B cell (primary cell): Measurements from ENCODE around the gene NBEA. TPM values are rescaled to one million over a fixed set of nuclear protein-coding genes. Genes with fewer than 3 reads are reported as not detected.

Experiments used
- ATAC-seq: fragments of 200-7000 bp; cut with Tn5 transposase; one replicate; pipeline ENCODE4 v1.10.0; 2021; ENCODE audit warnings: low read depth, mild to moderate bottlenecking, moderate number of reproducible peaks, moderate library complexity
- CTCF ChIA-PET: fragments of 350-600 bp; sonication (Branson Sonifier 250); formaldehyde crosslinking; loops from one replicate; lab custom pipeline; 2021; ENCODE audit warnings: antibody characterized with exemption, inconsistent platforms; lab: Charles Lee
- POLR2A ChIA-PET: fragments of 350-600 bp; sonication (Branson Sonifier 250); formaldehyde crosslinking; loops from one replicate; lab custom pipeline; 2021; ENCODE audit warnings: antibody characterized with exemption; lab: Charles Lee
- DNase-seq: peaks from one replicate; pipeline ENCODE4 v3.0.0; 2013
- H2AFZ ChIP-seq: 2 replicates; pipeline ENCODE4 v1.6.1; 2012; ENCODE audit warnings: mild to moderate bottlenecking, low read depth, low read length; ENCODE audit not compliant: insufficient read depth, poor library complexity, severe bottlenecking
- H3K27ac ChIP-seq, 2 donors: 1 replicate in 1 of 2; 2 replicates in 1 of 2; pipeline ENCODE4 v1.5.1; 2012 to 2013; ENCODE audit warnings: low read length in 2 of 2, mild to moderate bottlenecking in 2 of 2, moderate library complexity in 1 of 2
- H3K27me3 ChIP-seq, 4 experiments: fragments of 200-600 bp in 1 of 4; sonication (generic) in 1 of 4; replicated peaks in 1 of 4; 1 replicate in 2 of 4; 2 replicates in 2 of 4; pipeline versions ENCODE4 v1.6.1 to v1.7.0; 2013 to 2016; ENCODE audit warnings: low read length in 3 of 4, mild to moderate bottlenecking in 2 of 4, mixed read lengths in 1 of 4, moderate library complexity in 1 of 4; ENCODE audit not compliant: insufficient read depth in 4 of 4, control insufficient read depth in 3 of 4; ENCODE audit errors: control extremely low read depth in 1 of 4
- H3K36me3 ChIP-seq, 2 experiments: replicated peaks in 1 of 2; 1 replicate in 1 of 2; 2 replicates in 1 of 2; pipeline versions ENCODE4 v1.6.1 to v1.7.1; 2013; ENCODE audit warnings: low read length in 1 of 2; ENCODE audit not compliant: insufficient read depth in 2 of 2, control insufficient read depth in 1 of 2; ENCODE audit errors: control extremely low read depth in 1 of 2, extremely low read depth in 1 of 2
- H3K4me1 ChIP-seq, 2 donors: fragments of 200-600 bp in 1 of 2; sonication (generic) in 1 of 2; 1 replicate in 1 of 2; 2 replicates in 1 of 2; pipeline versions ENCODE4 v1.5.1 to v1.6.1; 2013 to 2017; ENCODE audit warnings: low read length in 2 of 2; ENCODE audit not compliant: control insufficient read depth in 2 of 2, insufficient read depth in 2 of 2
- H3K4me2 ChIP-seq: replicated peaks from 2 replicates; pipeline ENCODE3; 2012; ENCODE audit warnings: mild to moderate bottlenecking, low read depth, low read length; ENCODE audit not compliant: poor library complexity, severe bottlenecking
- H3K4me3 ChIP-seq, 5 experiments: fragments of 200-600 bp in 1 of 5; sonication (generic) in 1 of 5; 1 replicate in 3 of 5; 2 replicates in 2 of 5; pipeline versions ENCODE4 v1.5.1 to v1.7.0; 2011 to 2016; ENCODE audit warnings: low read length in 4 of 5, mild to moderate bottlenecking in 4 of 5, low read depth in 2 of 5, control low read depth in 1 of 5, moderate library complexity in 1 of 5; ENCODE audit not compliant: insufficient read depth in 1 of 5; ENCODE audit errors: control extremely low read depth in 1 of 5, extremely low read depth in 1 of 5
- H3K79me2 ChIP-seq: fragments of 200-600 bp; sonication (generic); one replicate; pipeline ENCODE4 v1.6.0; 2016; ENCODE audit warnings: low read length; ENCODE audit not compliant: control insufficient read depth, insufficient read depth
- H3K9ac ChIP-seq: fragments of 200-600 bp; sonication (generic); 2 replicates; pipeline ENCODE4 v1.6.1; 2017; ENCODE audit warnings: mild to moderate bottlenecking, low read length, moderate library complexity
- H3K9me3 ChIP-seq, 3 donors: one replicate each; pipeline versions ENCODE4 v1.6.1 to v1.7.1; 2013; ENCODE audit warnings: low read length in 2 of 3; ENCODE audit not compliant: control insufficient read depth in 2 of 3, insufficient read depth in 1 of 3; ENCODE audit errors: control extremely low read depth in 1 of 3
- H4K20me1 ChIP-seq: 2 replicates; pipeline ENCODE4 v1.6.0; 2012; ENCODE audit warnings: mild to moderate bottlenecking, low read length; ENCODE audit not compliant: insufficient read depth, control insufficient read depth, poor library complexity, severe bottlenecking
- H3K27ac Mint-ChIP-seq: one replicate; pipeline ENCODE4 v1.8.0; 2021; ENCODE audit warnings: mixed read lengths
- H3K27me3 Mint-ChIP-seq: one replicate; pipeline ENCODE4 v1.8.0; 2021; ENCODE audit warnings: mixed read lengths
- H3K4me1 Mint-ChIP-seq: one replicate; pipeline ENCODE4 v1.8.0; 2021; ENCODE audit warnings: mixed read lengths
- H3K4me3 Mint-ChIP-seq: one replicate; pipeline ENCODE4 v1.8.0; 2021; ENCODE audit warnings: mixed read lengths
- H3K9me3 Mint-ChIP-seq: one replicate; pipeline ENCODE4 v1.8.0; 2022; ENCODE audit warnings: mixed read lengths; ENCODE audit not compliant: insufficient read depth
- EZH2 ChIP-seq: IDR thresholded peaks from 2 replicates; pipeline ENCODE4 v1.6.1; 2012; ENCODE audit warnings: borderline replicate concordance, low read depth, mild to moderate bottlenecking, moderate library complexity, low read length; ENCODE audit not compliant: insufficient read depth, poor library complexity, severe bottlenecking
- WGBS: methylation state at CpG from one replicate; pipeline ENCODE4 v1.1.5; 2013; ENCODE audit warnings: missing lambda C conversion rate; ENCODE audit not compliant: insufficient coverage; 5-methylcytosine and 5-hydroxymethylcytosine counted together
- intact Hi-C: fragments of 100-400 bp; cut with micrococcal nuclease; formaldehyde crosslinking; loops from one replicate; pipeline ENCODE4 v1.10.0; 2022
- polyA plus RNA-seq: library from polyadenylated mRNA; depleted of rRNA; stranded (reverse); fragments of >200 nt; gene quantifications from 2 replicates; pipeline ENCODE4 v1.2.3, GENCODE V29; 2012
- total RNA-seq, 2 donors: library from RNA; stranded (reverse); fragments of 120-200 nt in 1 of 2; gene quantifications; 1 replicate in 1 of 2; 2 replicates in 1 of 2; pipeline versions ENCODE4 v1.2.3 to v1.2.4, GENCODE V29; 2013 to 2022
- TF ChIP-seq, protein P1 (sequence below): fragments of 200-600 bp; IDR thresholded peaks from one replicate; pipeline ENCODE4 v1.8.0; 2022; ENCODE audit warnings: antibody characterized with exemption, mild to moderate bottlenecking

Gene NBEA
- total and polyA plus RNA-seq, 2 donors (not counting 1 experiment from before 2014, with no cell fraction given), result 1.5 to 10.7 TPM

DNA sequence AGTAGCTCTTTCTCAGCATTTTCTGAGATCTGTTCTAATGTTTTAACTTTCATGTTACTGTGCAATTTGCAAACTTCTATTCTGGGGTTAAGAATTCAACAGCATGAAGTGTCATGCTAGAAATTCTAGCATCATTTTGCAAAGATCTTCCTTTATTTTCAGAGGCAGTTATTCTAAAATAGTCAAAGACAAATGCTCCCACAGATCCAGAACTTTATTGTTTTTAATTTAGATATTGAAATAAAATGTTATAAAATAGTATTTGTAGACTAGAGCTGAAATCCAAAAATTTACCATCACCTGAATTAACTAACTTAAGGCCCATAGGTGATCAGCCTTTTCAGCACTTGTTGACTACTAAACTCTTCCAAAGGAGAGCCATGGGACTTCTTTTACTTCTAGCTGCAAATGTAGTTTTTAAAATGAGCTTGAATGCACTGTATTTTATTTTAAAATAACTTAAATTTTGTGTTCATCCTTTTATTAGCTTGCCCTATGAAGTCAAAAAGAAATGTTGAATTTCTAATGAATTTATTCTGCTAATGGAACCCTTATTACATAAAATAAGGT lies 531.2 kb downstream of the NBEA start:
- Histone ChIP-seq H3K9ac (no peak overlapping the region), H3K4me2 (no peak overlapping the region), H3K27me3 (peaks cover 3 to 85% (median 71%) of the 10 kb centered on the region in 4 experiments), H3K4me3 (no peak overlapping the region), H3K36me3 (no peaks in the 10 kb centered on the region), H3K27ac (no peak overlapping the region), H4K20me1 (no peaks in the 10 kb centered on the region), H3K79me2 (no peaks in the 10 kb centered on the region), H3K9me3 (peaks cover 0 to 42% (median 10%) of the 10 kb centered on the region in 3 donors), H3K4me1 (peaks cover 30 to 59% of the 10 kb centered on the region in 2 donors), H2AFZ (no peak overlapping the region)
- Mint-ChIP-seq H3K27me3 (peaks cover 83% of the 10 kb centered on the region), H3K9me3 (peaks cover 2% of the 10 kb centered on the region), H3K4me1 (peaks cover 28% of the 10 kb centered on the region), H3K27ac (no peak overlapping the region), H3K4me3 (no peak overlapping the region)
- ChIA-PET CTCF (no interaction called here), POLR2A (no interaction called here)
- DNase-seq, result no peak
- intact Hi-C loops, result no loop called here
- ATAC-seq, result no peak
- TF ChIP-seq, protein P1, sequence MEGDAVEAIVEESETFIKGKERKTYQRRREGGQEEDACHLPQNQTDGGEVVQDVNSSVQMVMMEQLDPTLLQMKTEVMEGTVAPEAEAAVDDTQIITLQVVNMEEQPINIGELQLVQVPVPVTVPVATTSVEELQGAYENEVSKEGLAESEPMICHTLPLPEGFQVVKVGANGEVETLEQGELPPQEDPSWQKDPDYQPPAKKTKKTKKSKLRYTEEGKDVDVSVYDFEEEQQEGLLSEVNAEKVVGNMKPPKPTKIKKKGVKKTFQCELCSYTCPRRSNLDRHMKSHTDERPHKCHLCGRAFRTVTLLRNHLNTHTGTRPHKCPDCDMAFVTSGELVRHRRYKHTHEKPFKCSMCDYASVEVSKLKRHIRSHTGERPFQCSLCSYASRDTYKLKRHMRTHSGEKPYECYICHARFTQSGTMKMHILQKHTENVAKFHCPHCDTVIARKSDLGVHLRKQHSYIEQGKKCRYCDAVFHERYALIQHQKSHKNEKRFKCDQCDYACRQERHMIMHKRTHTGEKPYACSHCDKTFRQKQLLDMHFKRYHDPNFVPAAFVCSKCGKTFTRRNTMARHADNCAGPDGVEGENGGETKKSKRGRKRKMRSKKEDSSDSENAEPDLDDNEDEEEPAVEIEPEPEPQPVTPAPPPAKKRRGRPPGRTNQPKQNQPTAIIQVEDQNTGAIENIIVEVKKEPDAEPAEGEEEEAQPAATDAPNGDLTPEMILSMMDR, result no peak
- TF ChIP-seq EZH2, result no peak

DNA sequence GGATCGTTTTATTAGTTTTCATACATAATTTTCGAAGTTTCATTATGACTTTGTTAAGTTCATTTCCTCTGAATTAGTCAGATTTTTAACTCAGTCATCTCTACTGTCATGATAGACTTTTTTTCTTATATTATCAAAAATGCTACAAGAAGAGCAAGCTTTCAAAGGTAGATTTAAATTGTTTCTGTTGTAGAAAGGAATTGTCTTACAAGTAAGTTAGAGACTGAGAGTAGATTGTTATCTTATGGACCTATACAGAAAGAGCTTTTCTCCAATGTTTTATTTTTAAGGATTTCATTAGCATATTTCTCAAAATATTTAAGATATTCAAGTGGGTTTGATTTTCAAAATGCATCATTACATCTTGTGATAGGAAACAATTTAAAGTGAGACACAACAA lies 531.7 kb downstream of the NBEA start:
- H3K9ac ChIP-seq, result no peak overlapping the region
- intact Hi-C loops, result no loop called here
- peaks cover 3 to 87% (median 73%) of the 10 kb centered on the region in 4 experiments for H3K27me3 ChIP-seq
- Mint-ChIP-seq H3K4me1 (peaks cover 30% of the 10 kb centered on the region), H3K27me3 (peaks cover 85% of the 10 kb centered on the region), H3K4me3 (no peak overlapping the region), H3K27ac (no peak overlapping the region), H3K9me3 (peaks cover 2% of the 10 kb centered on the region)
- POLR2A ChIA-PET, result no interaction called here
- H3K36me3 ChIP-seq, result no peaks in the 10 kb centered on the region
- H3K9me3 ChIP-seq, result peaks cover 0 to 47% (median 10%) of the 10 kb centered on the region in 3 donors
- CTCF ChIA-PET, result no interaction called here
- DNase-seq (no peak), ATAC-seq (no peak)
- H3K27ac ChIP-seq, result no peak overlapping the region
- no peak overlapping the region for H3K4me2 ChIP-seq
- H2AFZ ChIP-seq, result no peak overlapping the region
- no peak for TF ChIP-seq EZH2
- WGBS, result no CpG with 5 or more reads among the region's 2 CpGs
- no peaks in the 10 kb centered on the region for H3K79me2 ChIP-seq
- no peak overlapping the region for H3K4me3 ChIP-seq
- no peaks in the 10 kb centered on the region for H4K20me1 ChIP-seq
- H3K4me1 ChIP-seq, result peaks cover 35 to 60% of the 10 kb centered on the region in 2 donors
